HT1080 (cell line): ENCODE data around the gene ZFP1. TPM values are rescaled to one million over a fixed set of nuclear protein-coding genes. Genes with fewer than 3 reads are reported as not detected.
"Not testable (repeated sequence)": the region's sequence is repeated elsewhere in the genome, so short reads cannot be mapped to it uniquely, and the experiment has no call there.

Experiments
- DNase-seq: peaks from one replicate; pipeline ENCODE4 v3.0.0-alpha.2; 2015; ENCODE audit warnings: low read depth
- total RNA-seq: library from RNA; depleted of rRNA; stranded (reverse); fragments of >200 nt; shearing (Covaris generic); gene quantifications from 2 replicates; pipeline ENCODE4 v1.2.3, GENCODE V29; 2014

Gene ZFP1
- total RNA-seq, 1 experiment from 2014 or later = 13.5 TPM

- DNase-seq = no peak
Measured at GRCh38 chr16:75203096-75203495, 54.8 kb downstream of the ZFP1 start.

- DNase-seq = no peak
Measured at GRCh38 chr16:75203667-75204409, 55.5 kb downstream of the ZFP1 start.

GRCh38 chr16:75204410-75204758 lies 56.1 kb downstream of the ZFP1 start:
- DNase-seq = no peak

GRCh38 chr16:75204905-75205304 lies 56.6 kb downstream of the ZFP1 start:
- DNase-seq = not testable (repeated sequence)

GRCh38 chr16:75205438-75205837 lies 57.1 kb downstream of the ZFP1 start:
- not testable (repeated sequence) for DNase-seq

GRCh38 chr16:75205961-75206748 lies 57.8 kb downstream of the ZFP1 start:
- DNase-seq = not testable (repeated sequence)

- no peak for DNase-seq
Measured at GRCh38 chr16:75206749-75207451, 58.6 kb downstream of the ZFP1 start, which contains the start of gene CTRB2. CTRB2 (minus strand) TSS chr16:75207161; CDS start chr16:75207141, 20 bp downstream.

GRCh38 chr16:75207831-75208230 lies 59.5 kb downstream of the ZFP1 start:
- no peak for DNase-seq

- no peak for DNase-seq
Measured at GRCh38 chr16:75208242-75208825, 60.0 kb downstream of the ZFP1 start.

GRCh38 chr16:75208861-75209505 lies 60.7 kb downstream of the ZFP1 start:
- DNase-seq = no peak

- DNase-seq = not testable (repeated sequence)
Measured at GRCh38 chr16:75209514-75209913, 61.2 kb downstream of the ZFP1 start.

- DNase-seq = no peak
Measured at GRCh38 chr16:75209944-75210343, 61.6 kb downstream of the ZFP1 start.

- not testable (repeated sequence) for DNase-seq
Measured at GRCh38 chr16:75211286-75211685, 63.0 kb downstream of the ZFP1 start.

- no peak for DNase-seq
Measured at GRCh38 chr16:75216127-75216526, 67.8 kb downstream of the ZFP1 start.

- DNase-seq = no peak
Measured at GRCh38 chr16:75216576-75216975, 68.3 kb downstream of the ZFP1 start.

GRCh38 chr16:75217389-75217851 lies 69.1 kb downstream of the ZFP1 start:
- DNase-seq = no peak

- DNase-seq = no peak
Measured at GRCh38 chr16:75218256-75219076, 70.1 kb downstream of the ZFP1 start, which contains the start of gene CTRB1. CTRB1 (plus strand) TSS chr16:75218988; CDS start chr16:75219008, 20 bp downstream.

GRCh38 chr16:75219088-75219487 lies 70.8 kb downstream of the ZFP1 start:
- DNase-seq = no peak

- no peak for DNase-seq
Measured at GRCh38 chr16:75219838-75220237, 71.5 kb downstream of the ZFP1 start.
